ENCODE results near the gene PLA2G4E.

- no peak for TF ChIP-seq CTCF (IDR thresholded peaks at IDR 0.05)
- no peak for TF ChIP-seq EP300 (IDR thresholded peaks at IDR 0.05)
Measured at GRCh38 chr15:41957021-41957897, 63.6 kb downstream of the PLA2G4E start.
